H1 (cell line): ENCODE measurements around the gene SYN1. TPM values are rescaled to one million over a fixed set of nuclear protein-coding genes. Genes with fewer than 3 reads are reported as not detected.

Experiments used
- CTCF ChIA-PET: fragments of 300-600 bp; sonication (Branson Sonifier 250); formaldehyde crosslinking; loops from one replicate; lab custom pipeline; 2021; ENCODE audit not compliant: partially characterized antibody; lab: Charles Lee
- POLR2A ChIA-PET: fragments of 300-600 bp; sonication (Branson Sonifier 250); formaldehyde crosslinking; loops from one replicate; lab custom pipeline; 2021; ENCODE audit warnings: inconsistent platforms; ENCODE audit not compliant: partially characterized antibody; lab: Charles Lee
- DNase-seq, 2 experiments: peaks; one replicate each; pipeline versions ENCODE4 v3.0.0 to v3.0.0-alpha.2; 2010 to 2022; ENCODE audit warnings: low spot score in 2 of 2, low read depth in 1 of 2, mixed read lengths in 1 of 2
- FAIRE-seq: peaks from 2 replicates; lab custom pipeline; 2011; peaks lifted over from hg19 to GRCh38; lab: Jason Lieb, UNC
- H2AFZ ChIP-seq: 2 replicates; pipeline ENCODE4 v1.8.1; 2012; ENCODE audit warnings: low read length, inconsistent platforms
- H2AK5ac ChIP-seq: 2 replicates; pipeline ENCODE4 v1.6.1; 2013; ENCODE audit warnings: low read depth, low read length
- H2BK120ac ChIP-seq: replicated peaks from 2 replicates; pipeline ENCODE3; 2013; ENCODE audit warnings: low read depth, low read length, inconsistent platforms
- H2BK12ac ChIP-seq: 2 replicates; pipeline ENCODE4 v1.6.1; 2013; ENCODE audit warnings: low read depth, low read length
- H2BK15ac ChIP-seq: 2 replicates; pipeline ENCODE4 v1.6.1; 2013; ENCODE audit warnings: low read length
- H2BK20ac ChIP-seq: 2 replicates; pipeline ENCODE4 v1.6.1; 2013; ENCODE audit warnings: low read length
- H2BK5ac ChIP-seq: 2 replicates; pipeline ENCODE4 v1.6.1; 2013; ENCODE audit warnings: low read depth, low read length
- H3K14ac ChIP-seq: 2 replicates; pipeline ENCODE4 v1.6.1; 2013; ENCODE audit warnings: inconsistent platforms; ENCODE audit not compliant: insufficient read length
- H3K18ac ChIP-seq: 2 replicates; pipeline ENCODE4 v1.6.1; 2013; ENCODE audit warnings: low read length; ENCODE audit errors: extremely low read depth
- H3K23ac ChIP-seq: 2 replicates; pipeline ENCODE4 v1.6.1; 2013; ENCODE audit warnings: inconsistent platforms; ENCODE audit not compliant: insufficient read length
- H3K23me2 ChIP-seq: 2 replicates; pipeline ENCODE4 v1.6.1; 2013; ENCODE audit warnings: low read depth, low read length
- H3K27ac ChIP-seq: 2 replicates; pipeline ENCODE4 v1.6.1; 2011; ENCODE audit warnings: low read depth, low read length, inconsistent platforms
- H3K27me3 ChIP-seq, 4 experiments: replicated peaks in 1 of 4; 1 replicate in 1 of 4; 2 replicates in 3 of 4; pipeline versions ENCODE4 v1.6.1 to v1.8.1; 2011 to 2013; ENCODE audit warnings: low read length in 3 of 4, mild to moderate bottlenecking in 3 of 4, inconsistent platforms in 2 of 4, mixed read lengths in 2 of 4, moderate library complexity in 1 of 4; ENCODE audit not compliant: control insufficient read depth in 3 of 4, insufficient read depth in 3 of 4; ENCODE audit errors: extremely low read depth in 1 of 4
- H3K36me3 ChIP-seq, 4 experiments: 2 replicates each; pipeline versions ENCODE4 v1.6.1 to v1.8.1; 2011 to 2013; ENCODE audit warnings: mild to moderate bottlenecking in 4 of 4, low read length in 3 of 4, moderate library complexity in 2 of 4, control low read depth in 1 of 4, inconsistent platforms in 1 of 4; ENCODE audit not compliant: insufficient read depth in 4 of 4, control insufficient read depth in 2 of 4
- H3K4ac ChIP-seq: replicated peaks from 2 replicates; pipeline ENCODE3; 2013; ENCODE audit warnings: low read length, low read depth, mixed read lengths, inconsistent platforms; ENCODE audit not compliant: insufficient read length
- H3K4me1 ChIP-seq, 4 experiments: replicated peaks in 1 of 4; 1 replicate in 1 of 4; 2 replicates in 3 of 4; pipeline versions ENCODE4 v1.6.1 to v1.8.1; 2011 to 2013; ENCODE audit warnings: low read length in 3 of 4, inconsistent platforms in 2 of 4, mixed read lengths in 1 of 4; ENCODE audit not compliant: insufficient read depth in 4 of 4, control insufficient read depth in 3 of 4
- H3K4me2 ChIP-seq, 2 experiments: 2 replicates each; pipeline versions ENCODE4 v1.6.1 to v1.8.1; 2011 to 2013; ENCODE audit warnings: low read depth in 2 of 2, low read length in 2 of 2, control low read depth in 1 of 2, inconsistent platforms in 1 of 2, mild to moderate bottlenecking in 1 of 2; ENCODE audit not compliant: insufficient read depth in 1 of 2
- H3K4me3 ChIP-seq, 4 experiments: fragments of 200-600, 300-600 bp in 1 of 4; sonication (generic), shearing (Covaris generic), sonication (Bioruptor Twin) in 1 of 4; 2 replicates each; pipeline versions ENCODE4 v1.5.1 to v1.8.1; 2011 to 2016; ENCODE audit warnings: low read length in 4 of 4, low read depth in 3 of 4, control low read depth in 2 of 4, inconsistent platforms in 2 of 4, mild to moderate bottlenecking in 2 of 4, mixed read lengths in 1 of 4, moderate library complexity in 1 of 4; ENCODE audit not compliant: insufficient read depth in 2 of 4; ENCODE audit errors: extremely low read depth in 1 of 4
- H3K56ac ChIP-seq: replicated peaks from 2 replicates; pipeline ENCODE3; 2013; ENCODE audit warnings: low read depth, mild to moderate bottlenecking, mixed read lengths, low read length, inconsistent platforms; ENCODE audit not compliant: insufficient read length
- H3K79me1 ChIP-seq: 2 replicates; pipeline ENCODE4 v1.6.1; 2013; ENCODE audit warnings: low read depth, low read length, control low read depth
- H3K79me2 ChIP-seq, 2 experiments: 2 replicates each; pipeline versions ENCODE4 v1.6.1 to v1.8.1; 2012 to 2013; ENCODE audit warnings: low read length in 2 of 2, mild to moderate bottlenecking in 2 of 2, inconsistent platforms in 1 of 2; ENCODE audit not compliant: insufficient read depth in 2 of 2, control insufficient read depth in 1 of 2
- H3K9ac ChIP-seq, 4 experiments: replicated peaks in 1 of 4; 1 replicate in 1 of 4; 2 replicates in 3 of 4; pipeline versions ENCODE4 v1.6.1 to v1.8.1; 2011 to 2013; ENCODE audit warnings: low read depth in 3 of 4, low read length in 3 of 4, control low read depth in 2 of 4, mild to moderate bottlenecking in 2 of 4, moderate library complexity in 2 of 4, inconsistent platforms in 1 of 4; ENCODE audit errors: extremely low read depth in 1 of 4
- H3K9me3 ChIP-seq, 2 experiments: 2 replicates each; pipeline versions ENCODE4 v1.6.1 to v1.8.1; 2012 to 2013; ENCODE audit warnings: mild to moderate bottlenecking in 2 of 2, moderate library complexity in 2 of 2, control low read depth in 1 of 2, inconsistent platforms in 1 of 2, low read depth in 1 of 2, low read length in 1 of 2, mixed read lengths in 1 of 2; ENCODE audit not compliant: insufficient read depth in 2 of 2
- H4K20me1 ChIP-seq, 2 experiments: replicated peaks in 1 of 2; 2 replicates each; pipeline versions ENCODE3 to v1.8.1; 2011 to 2013; ENCODE audit warnings: inconsistent platforms in 2 of 2, low read length in 2 of 2, mild to moderate bottlenecking in 1 of 2; ENCODE audit not compliant: insufficient read depth in 2 of 2, control insufficient read depth in 1 of 2
- H4K5ac ChIP-seq: 2 replicates; pipeline ENCODE4 v1.6.1; 2013; ENCODE audit warnings: low read length, low read depth, mixed read lengths, inconsistent platforms; ENCODE audit not compliant: insufficient read length
- H4K8ac ChIP-seq: 2 replicates; pipeline ENCODE4 v1.8.0; 2013; ENCODE audit warnings: mild to moderate bottlenecking, moderate library complexity, low read length, inconsistent platforms; ENCODE audit not compliant: insufficient read depth; ENCODE audit errors: extremely low read depth
- H4K91ac ChIP-seq: replicated peaks from 2 replicates; pipeline ENCODE3; 2013; ENCODE audit warnings: low read length, mixed read lengths, inconsistent platforms; ENCODE audit not compliant: insufficient read length
- CEBPB ChIP-seq: IDR thresholded peaks from 2 replicates; pipeline ENCODE4 v1.6.1; 2012; ENCODE audit warnings: low read depth, low read length
- EZH2 ChIP-seq: fragments of 200-600 bp; sonication (generic); IDR thresholded peaks from 2 replicates; pipeline ENCODE4 v1.7.1; 2012; ENCODE audit warnings: low read depth, mild to moderate bottlenecking, moderate library complexity, low read length, inconsistent platforms; ENCODE audit not compliant: severe bottlenecking
- GABPA ChIP-seq: IDR thresholded peaks from 2 replicates; pipeline ENCODE4 v1.6.1; 2011; ENCODE audit warnings: mild to moderate bottlenecking, low read length, moderate library complexity, borderline replicate concordance; ENCODE audit not compliant: insufficient read depth
- JUND ChIP-seq: IDR thresholded peaks from 2 replicates; pipeline ENCODE4 v1.6.1; 2011; ENCODE audit warnings: mild to moderate bottlenecking, improper control_type of control experiment, low read length
- KDM4A ChIP-seq: IDR thresholded peaks from one replicate; pipeline ENCODE4 v1.7.1; 2012; ENCODE audit warnings: low read depth, mild to moderate bottlenecking, moderate library complexity, low read length, inconsistent platforms; ENCODE audit not compliant: severe bottlenecking
- KDM5A ChIP-seq: fragments of 200-600 bp; IDR thresholded peaks from 2 replicates; pipeline ENCODE4 v1.7.1; 2012; ENCODE audit warnings: mild to moderate bottlenecking, low read length, inconsistent platforms, mixed read lengths
- MAFK ChIP-seq: IDR thresholded peaks from 2 replicates; pipeline ENCODE4 v1.6.1; 2012; ENCODE audit warnings: low read depth, mild to moderate bottlenecking, improper control_type of control experiment, low read length
- POLR2A ChIP-seq, 2 experiments: IDR thresholded peaks; 1 replicate in 1 of 2; 2 replicates in 1 of 2; pipeline ENCODE4 v1.6.1; 2011; ENCODE audit warnings: low read depth in 2 of 2, low read length in 2 of 2, mild to moderate bottlenecking in 2 of 2; ENCODE audit errors: control extremely low read depth in 1 of 2
- SIN3A ChIP-seq, 2 experiments: IDR thresholded peaks in 1 of 2; conservative IDR thresholded peaks in 1 of 2; 2 replicates each; pipeline ENCODE4 v1.6.1; 2011 to 2012; ENCODE audit warnings: low read length in 2 of 2, improper control_type of control experiment in 1 of 2, low read depth in 1 of 2, mild to moderate bottlenecking in 1 of 2
- SP2 ChIP-seq: IDR thresholded peaks from 2 replicates; pipeline ENCODE4 v1.6.1; 2012; ENCODE audit warnings: mild to moderate bottlenecking, low read length, inconsistent platforms
- SRF ChIP-seq: IDR thresholded peaks from 2 replicates; pipeline ENCODE4 v1.6.1; 2011; ENCODE audit warnings: mild to moderate bottlenecking, low read depth, low read length, moderate library complexity
- TAF7 ChIP-seq: optimal IDR thresholded peaks from 2 replicates; pipeline ENCODE3; 2011; ENCODE audit warnings: low read depth, mild to moderate bottlenecking, inconsistent platforms, low read length, moderate library complexity, borderline replicate concordance
- YY1 ChIP-seq: IDR thresholded peaks from 2 replicates; pipeline ENCODE4 v1.6.1; 2011; ENCODE audit warnings: low read depth, mild to moderate bottlenecking, low read length
- ZNF274 ChIP-seq: IDR thresholded peaks from 2 replicates; pipeline ENCODE4 v1.7.0; 2012; ENCODE audit warnings: low read length, borderline replicate concordance; ENCODE audit errors: extremely low read depth
- WGBS, 2 experiments: shearing (Covaris generic) in 1 of 2; methylation state at CpG; one replicate each; pipeline versions ENCODE4 v1.1.6 to v1.1.7; 2013 to 2015; ENCODE audit warnings: low lambda C conversion rate in 2 of 2, mixed read lengths in 2 of 2, inconsistent platforms in 1 of 2, low coverage in 1 of 2, missing lambda C conversion rate in 1 of 2; ENCODE audit not compliant: insufficient replicate concordance in 2 of 2, insufficient coverage in 1 of 2, insufficient read length in 1 of 2; ENCODE audit errors: extremely low coverage in 1 of 2, missing lambda C conversion rate in 1 of 2; 5-methylcytosine and 5-hydroxymethylcytosine counted together
- polyA plus RNA-seq, 7 experiments: library from polyadenylated mRNA; depleted of rRNA in 3 of 7; stranded (reverse) in 5 of 7; unstranded in 2 of 7; fragments of >200 nt in 5 of 7; fragments of 200-250 nt in 2 of 7; gene quantifications; 1 replicate in 5 of 7; 2 replicates in 1 of 7; 4 replicates in 1 of 7; pipeline versions ENCODE4 v1.2.1 to v1.2.3, GENCODE V29; 2011 to 2013; ENCODE audit warnings: missing spikeins in 2 of 7, mixed read lengths in 2 of 7
- total RNA-seq: library from RNA; stranded (reverse); fragmentation: NEBNext Ultra II Directional; extraction: Animal tissue kit (Norgen Biotek cat#: 25700); gene quantifications from 2 replicates; pipeline ENCODE4 v1.2.1, GENCODE V29; 2021
- TF ChIP-seq, protein P1 (sequence below): IDR thresholded peaks from 2 replicates; pipeline ENCODE4 v1.6.1; 2012; ENCODE audit warnings: inconsistent platforms

SYN1 gene
- total and polyA plus RNA-seq, 2 of the 8 experiments (the other 6 are each of a cell fraction or from before 2014, with no cell fraction given): 2.1 to 14.1 TPM

DNA sequence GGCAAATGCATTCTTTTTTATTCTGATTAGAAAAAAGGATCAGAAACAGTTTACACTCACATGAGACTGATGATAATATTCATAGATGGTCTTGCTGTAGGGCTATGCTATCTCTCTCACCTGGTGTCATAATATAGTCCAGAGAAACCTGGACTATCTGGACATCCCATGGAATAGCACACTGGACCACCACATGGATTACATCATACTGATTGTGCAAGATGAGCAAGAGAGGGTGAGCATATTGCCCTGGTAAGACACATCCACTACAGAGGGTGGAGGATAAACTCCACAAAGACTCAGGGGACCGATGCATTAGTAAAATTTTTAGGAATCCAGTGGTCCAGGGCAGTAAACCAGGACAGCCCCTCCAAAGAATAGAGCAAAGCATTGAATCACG, 8.2 kb downstream of the SYN1 start:
- TF ChIP-seq EZH2: no peak
- TF ChIP-seq SP2: no peak
- TF ChIP-seq KDM4A: no peak
- TF ChIP-seq YY1: no peak
- TF ChIP-seq JUND: no peak
- TF ChIP-seq SRF: no peak
- no peak for TF ChIP-seq POLR2A (IDR thresholded peaks at IDR 0.05; ENCODE audit: control extremely low read depth in 1 of 2, low read depth in 2 of 2, low read length in 2 of 2)
- no peak for TF ChIP-seq GABPA
- no peak for TF ChIP-seq CEBPB
- TF ChIP-seq TAF7: no peak
- TF ChIP-seq, protein P1, sequence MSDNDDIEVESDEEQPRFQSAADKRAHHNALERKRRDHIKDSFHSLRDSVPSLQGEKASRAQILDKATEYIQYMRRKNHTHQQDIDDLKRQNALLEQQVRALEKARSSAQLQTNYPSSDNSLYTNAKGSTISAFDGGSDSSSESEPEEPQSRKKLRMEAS: no peak
- no peak for TF ChIP-seq KDM5A
- no peak for TF ChIP-seq MAFK
- TF ChIP-seq SIN3A (conservative IDR thresholded peaks at IDR 0.05 in 1 of 2, IDR thresholded peaks at IDR 0.05 in 1 of 2; ENCODE audit: low read depth in 1 of 2, low read length in 2 of 2): no peak
- no peak for TF ChIP-seq ZNF274
- Histone ChIP-seq H4K91ac (no peak overlapping the region), H2AFZ (no peak overlapping the region), H3K9ac (no peak overlapping the region), H3K14ac (no peak overlapping the region), H3K4me3 (no peak overlapping the region), H3K27ac (no peak overlapping the region), H4K8ac (no peak overlapping the region), H3K27me3 (no peaks in the 10 kb centered on the region), H3K18ac (no peak overlapping the region), H2AK5ac (no peak overlapping the region), H2BK15ac (no peak overlapping the region), H2BK12ac (no peak overlapping the region), H3K36me3 (no peaks in the 10 kb centered on the region), H3K4me2 (no peak overlapping the region), H2BK120ac (no peak overlapping the region), H2BK5ac (no peak overlapping the region), H3K23ac (no peak overlapping the region), H2BK20ac (no peak overlapping the region), H3K79me2 (no peaks in the 10 kb centered on the region), H4K20me1 (no peaks in the 10 kb centered on the region), H3K79me1 (no peaks in the 10 kb centered on the region), H4K5ac (no peak overlapping the region), H3K56ac (no peak overlapping the region), H3K4ac (no peak overlapping the region), H3K4me1 (peaks cover 0 to 8% (median 3%) of the 10 kb centered on the region in 4 experiments; a peak in 6 of 7 replicates), H3K23me2 (no peaks in the 10 kb centered on the region), H3K9me3 (no peaks in the 10 kb centered on the region)
- FAIRE-seq (no peak), DNase-seq (no peak)
- ChIA-PET POLR2A (interaction anchor here (0.6 kb wide), 1 partner anchor 12 kb away, joined by 3 read pairs; no protein-coding TSS in a partner anchor), CTCF (no interaction called here)
- 92% methylated on average over 2 of the region's 2 CpGs; no CpG with 5 or more reads in 1 of the 2 experiments for WGBS, 2 experiments
